Loucy (cell line): Measurements from ENCODE around the gene MS4A14.
A peak's percentile ranks its signal among the peaks of the same experiment; 100 is the strongest.
"Not testable (repeated sequence)": the region's sequence is repeated elsewhere in the genome, so short reads cannot be mapped to it uniquely, and the experiment has no call there.

Experiments
- H2AFZ ChIP-seq: fragments of 200-600 bp; sonication (generic); 2 replicates; pipeline ENCODE4 v1.6.0; 2016; ENCODE audit warnings: antibody characterized with exemption, mild to moderate bottlenecking, low read length, moderate library complexity
- H3F3A ChIP-seq: fragments of 200-600 bp; 2 replicates; pipeline ENCODE4 v1.6.0; 2016; ENCODE audit warnings: antibody characterized with exemption, low read depth, mild to moderate bottlenecking
- H3K27me3 ChIP-seq: fragments of 200-600 bp; sonication (generic); 2 replicates; pipeline ENCODE4 v1.6.1; 2014; ENCODE audit warnings: low read length, mild to moderate bottlenecking; ENCODE audit not compliant: insufficient read depth, poor library complexity, severe bottlenecking
- H3K36me3 ChIP-seq: fragments of 200-600 bp; sonication (generic); 2 replicates; pipeline ENCODE4 v1.6.1; 2016; ENCODE audit warnings: low read length; ENCODE audit not compliant: insufficient read depth
- H3K4me1 ChIP-seq: fragments of 200-600 bp; sonication (generic); 2 replicates; pipeline ENCODE4 v1.5.1; 2014; ENCODE audit warnings: low read length, mild to moderate bottlenecking; ENCODE audit not compliant: insufficient read depth, poor library complexity, severe bottlenecking
- H3K4me2 ChIP-seq: fragments of 200-600 bp; sonication (generic); 2 replicates; pipeline ENCODE4 v1.6.0; 2014; ENCODE audit warnings: antibody characterized with exemption, low read length, low read depth, mild to moderate bottlenecking; ENCODE audit not compliant: poor library complexity, severe bottlenecking
- H3K4me3 ChIP-seq: fragments of 200-600 bp; sonication (generic); 2 replicates; pipeline ENCODE4 v1.5.1; 2014; ENCODE audit warnings: low read length, mild to moderate bottlenecking, mixed read lengths; ENCODE audit not compliant: poor library complexity, severe bottlenecking
- H3K79me2 ChIP-seq: fragments of 200-600 bp; sonication (generic); 2 replicates; pipeline ENCODE4 v1.6.1; 2014; ENCODE audit warnings: low read length; ENCODE audit not compliant: insufficient read depth
- H3K9ac ChIP-seq: fragments of 200-600 bp; sonication (generic); 2 replicates; pipeline ENCODE4 v1.6.0; 2014; ENCODE audit warnings: mild to moderate bottlenecking, low read depth, low read length, moderate library complexity; ENCODE audit not compliant: poor library complexity, severe bottlenecking
- H3K9me2 ChIP-seq: fragments of 200-600 bp; sonication (generic); replicated peaks from 2 replicates; pipeline ENCODE4 v1.6.1; 2016; ENCODE audit warnings: low read depth, low read length, mixed read lengths
- H3K9me3 ChIP-seq: fragments of 200-600 bp; sonication (generic); 2 replicates; pipeline ENCODE4 v1.6.1; 2014; ENCODE audit warnings: mild to moderate bottlenecking, antibody characterized with exemption, low read length, low read depth; ENCODE audit not compliant: insufficient read depth
- H4K20me1 ChIP-seq: fragments of 200-600 bp; sonication (generic); 2 replicates; pipeline ENCODE4 v1.6.0; 2014; ENCODE audit warnings: antibody characterized with exemption, low read length, mild to moderate bottlenecking; ENCODE audit not compliant: insufficient read depth, poor library complexity, severe bottlenecking
- CTCF ChIP-seq: fragments of 200-600 bp; sonication (generic); conservative IDR thresholded peaks from 2 replicates; pipeline ENCODE4 v1.5.1; 2014; ENCODE audit warnings: mild to moderate bottlenecking, antibody characterized with exemption, low read length
- EZH2phosphoT487 ChIP-seq: fragments of 200-600 bp; IDR thresholded peaks from 2 replicates; pipeline ENCODE4 v1.6.1; 2018; ENCODE audit warnings: antibody characterized with exemption, mild to moderate bottlenecking, moderate library complexity, borderline replicate concordance

Gene MS4A14

GRCh38 chr11:60433401-60433800 is 37.1 kb downstream of the MS4A14 start:
- TF ChIP-seq EZH2phosphoT487 (no peak), CTCF (no peak)
- no peaks in the 10 kb centered on the region for H3K9me2 ChIP-seq
- H3K4me1 ChIP-seq: peaks cover 5% of the 10 kb centered on the region
- no peaks in the 10 kb centered on the region for H3F3A ChIP-seq
- no peak overlapping the region for H3K4me3 ChIP-seq
- no peak overlapping the region for H3K4me2 ChIP-seq
- no peaks in the 10 kb centered on the region for H4K20me1 ChIP-seq
- no peaks in the 10 kb centered on the region for H3K9me3 ChIP-seq
- H3K79me2 ChIP-seq: no peaks in the 10 kb centered on the region
- no peak overlapping the region for H3K9ac ChIP-seq
- no peaks in the 10 kb centered on the region for H3K27me3 ChIP-seq
- H2AFZ ChIP-seq: no peak overlapping the region
- H3K36me3 ChIP-seq: no peaks in the 10 kb centered on the region

DNA sequence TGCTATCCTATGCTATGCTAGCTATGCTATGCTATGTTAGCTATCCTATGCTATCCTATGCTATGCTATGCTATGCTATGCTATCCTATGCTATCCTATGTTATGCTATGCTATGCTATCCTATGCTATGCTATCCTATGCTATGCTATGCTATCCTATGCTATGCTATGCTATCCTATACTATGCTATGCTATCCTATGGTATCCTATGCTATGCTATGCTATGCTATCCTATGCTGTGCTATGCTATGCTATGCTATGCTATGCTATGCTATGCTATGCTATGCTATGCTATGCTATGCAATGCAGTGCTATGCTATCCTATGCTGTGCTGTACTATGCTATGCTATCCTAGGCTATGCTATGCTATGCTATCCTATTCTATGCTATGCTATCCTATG is 50.8 kb downstream of the MS4A14 start:
- Histone ChIP-seq H3K9me2 (no peaks in the 10 kb centered on the region), H3K4me1 (peaks cover 4% of the 10 kb centered on the region), H3K4me2 (peak overlapping the region; percentile 50), H3K79me2 (no peaks in the 10 kb centered on the region), H2AFZ (peak overlapping the region; percentile 89; the same call in 1 of the 2 replicates), H3K36me3 (no peaks in the 10 kb centered on the region), H3K9me3 (no peaks in the 10 kb centered on the region), H3K9ac (no peak overlapping the region), H3K4me3 (peak overlapping the region; percentile 55), H3F3A (no peaks in the 10 kb centered on the region), H4K20me1 (no peaks in the 10 kb centered on the region), H3K27me3 (no peaks in the 10 kb centered on the region)
- TF ChIP-seq EZH2phosphoT487 (no peak), CTCF (no peak)

- Histone ChIP-seq H3K9ac (no peak overlapping the region), H4K20me1 (no peaks in the 10 kb centered on the region), H3K9me3 (no peaks in the 10 kb centered on the region), H3K36me3 (no peaks in the 10 kb centered on the region), H3K79me2 (no peaks in the 10 kb centered on the region), H3K9me2 (no peaks in the 10 kb centered on the region), H3K4me3 (no peak overlapping the region), H3F3A (no peaks in the 10 kb centered on the region), H3K4me1 (peaks cover 4% of the 10 kb centered on the region), H3K4me2 (no peak overlapping the region), H2AFZ (no peak overlapping the region), H3K27me3 (no peaks in the 10 kb centered on the region)
- TF ChIP-seq EZH2phosphoT487: no peak
Observed at GRCh38 chr11:60447846-60448245, 51.6 kb downstream of the MS4A14 start.

DNA sequence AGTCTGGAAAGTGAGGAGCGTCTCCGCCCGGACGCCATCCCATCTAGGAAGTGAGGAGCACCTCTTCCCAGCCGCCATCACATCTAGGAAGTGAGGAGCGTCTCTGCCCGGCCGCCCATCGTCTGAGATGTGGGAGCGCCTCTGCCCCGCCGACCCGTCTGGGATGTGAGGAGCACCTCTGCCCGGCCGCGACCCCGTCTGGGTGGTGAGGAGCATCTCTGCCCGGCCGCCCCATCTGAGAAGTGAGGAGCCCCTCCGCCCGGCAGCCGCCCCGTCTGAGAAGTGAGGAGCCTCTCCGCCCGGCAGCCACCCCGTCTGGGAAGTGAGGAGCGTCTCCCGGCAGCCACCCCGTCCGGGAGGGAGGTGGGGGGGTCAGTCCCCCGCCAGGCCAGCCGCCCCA is 54.9 kb downstream of the MS4A14 start:
- not testable (repeated sequence) for H3K79me2 ChIP-seq

More for the DNA sequence above, 54.9 kb downstream of the MS4A14 start:
- not testable (repeated sequence) for H3K9ac ChIP-seq, H3K9me3 ChIP-seq, H3K9me2 ChIP-seq, H3K36me3 ChIP-seq, H3K4me2 ChIP-seq, H2AFZ ChIP-seq, H3F3A ChIP-seq, H3K4me3 ChIP-seq, H4K20me1 ChIP-seq, H3K27me3 ChIP-seq
- peaks cover 11% of the 10 kb centered on the region for H3K4me1 ChIP-seq
